GM18499 (cell line): ENCODE measurements around the gene ATAD5.
"Not testable (repeated sequence)": the region's sequence is repeated elsewhere in the genome, so short reads cannot be mapped to it uniquely, and the experiment has no call there.

Source experiments
- ATAC-seq: cut with Tn5 transposase; IDR thresholded peaks from one replicate; pipeline ENCODE4 v1.9.1; 2021; ENCODE audit warnings: moderate number of reproducible peaks; ENCODE audit not compliant: insufficient read depth, unreplicated experiment

Gene ATAD5

GRCh38 chr17:30906101-30906911 is 74.5 kb downstream of the ATAD5 start, which contains the start of gene TEFM:
TEFM (minus strand) TSS chr17:30906238; CDS start chr17:30906198, 40 bp downstream.
- ATAC-seq: peak; percentile 59

- ATAC-seq: no peak
Observed at GRCh38 chr17:30908717-30909420, 77.1 kb downstream of the ATAD5 start.

- ATAC-seq: not testable (repeated sequence)
Observed at GRCh38 chr17:30910151-30910550, 78.4 kb downstream of the ATAD5 start.

GRCh38 chr17:30913955-30914354 is 82.2 kb downstream of the ATAD5 start:
- no peak for ATAC-seq

GRCh38 chr17:30915833-30916611 is 84.3 kb downstream of the ATAD5 start:
- ATAC-seq: no peak

GRCh38 chr17:30917050-30917449 is 85.3 kb downstream of the ATAD5 start:
- ATAC-seq: no peak

GRCh38 chr17:30920282-30920681 is 88.5 kb downstream of the ATAD5 start:
- ATAC-seq: no peak

GRCh38 chr17:30920683-30921543 is 89.1 kb downstream of the ATAD5 start:
- no peak for ATAC-seq

GRCh38 chr17:30921544-30922196 is 89.9 kb downstream of the ATAD5 start, which contains the start of gene ADAP2:
ADAP2 (plus strand) TSS chr17:30921945; CDS start chr17:30922015, 70 bp downstream.
- no peak for ATAC-seq

GRCh38 chr17:30922235-30923030 is 90.7 kb downstream of the ATAD5 start:
- no peak for ATAC-seq

- no peak for ATAC-seq
Observed at GRCh38 chr17:30924341-30924740, 92.6 kb downstream of the ATAD5 start.

- no peak for ATAC-seq
Observed at GRCh38 chr17:30926516-30926915, 94.8 kb downstream of the ATAD5 start.

GRCh38 chr17:30927756-30928155 is 96.0 kb downstream of the ATAD5 start:
- no peak for ATAC-seq

- ATAC-seq: no peak
Observed at GRCh38 chr17:30928584-30928983, 96.8 kb downstream of the ATAD5 start.

GRCh38 chr17:30929081-30929633 is 97.4 kb downstream of the ATAD5 start:
- no peak for ATAC-seq

- ATAC-seq: not testable (repeated sequence)
Observed at GRCh38 chr17:30929861-30930260, 98.1 kb downstream of the ATAD5 start.

GRCh38 chr17:30930495-30930894 is 98.7 kb downstream of the ATAD5 start:
- no peak for ATAC-seq

- not testable (repeated sequence) for ATAC-seq
Observed at GRCh38 chr17:30931582-30931981, 99.8 kb downstream of the ATAD5 start.
